Natural killer cell (primary cell): Measurements from ENCODE around the gene MYL5. TPM values are rescaled to one million over a fixed set of nuclear protein-coding genes. Genes with fewer than 3 reads are reported as not detected.
"Not testable (repeated sequence)": the region's sequence is repeated elsewhere in the genome, so short reads cannot be mapped to it uniquely, and the experiment has no call there.

Experiments
- ATAC-seq, 3 donors: fragments of 150-1000 bp in 2 of 3; fragments of 200-7000 bp in 1 of 3; cut with Tn5 transposase; 1 replicate in 1 of 3; 2 replicates in 2 of 3; pipeline ENCODE4 v1.10.0; 2021; ENCODE audit warnings: mild to moderate bottlenecking in 2 of 3, moderate library complexity in 2 of 3
- DNase-seq, 2 donors: peaks; one replicate each; pipeline versions ENCODE4 v3.0.0 to v3.0.0-alpha.2; 2013 to 2021; ENCODE audit warnings: mixed read lengths in 1 of 2
- H3K27ac ChIP-seq: one replicate; pipeline ENCODE4 v1.5.1; 2013; ENCODE audit warnings: mild to moderate bottlenecking, low read length
- H3K27me3 ChIP-seq: one replicate; pipeline ENCODE4 v1.6.1; 2013; ENCODE audit warnings: low read length; ENCODE audit not compliant: control insufficient read depth, insufficient read depth
- H3K36me3 ChIP-seq: one replicate; pipeline ENCODE4 v1.6.1; 2013; ENCODE audit warnings: low read length; ENCODE audit not compliant: control insufficient read depth, insufficient read depth
- H3K4me1 ChIP-seq: one replicate; pipeline ENCODE4 v1.6.1; 2013; ENCODE audit warnings: low read length; ENCODE audit not compliant: control insufficient read depth, insufficient read depth
- H3K4me3 ChIP-seq: one replicate; pipeline ENCODE4 v1.5.1; 2013; ENCODE audit warnings: low read length
- H3K9me3 ChIP-seq: one replicate; pipeline ENCODE4 v1.6.1; 2013; ENCODE audit warnings: low read length; ENCODE audit not compliant: control insufficient read depth, insufficient read depth
- H3K27ac Mint-ChIP-seq, 2 donors: one replicate each; pipeline ENCODE4 v1.8.0; 2022; ENCODE audit warnings: mild to moderate bottlenecking in 2 of 2, mixed read lengths in 2 of 2, moderate library complexity in 1 of 2
- H3K27me3 Mint-ChIP-seq, 2 donors: one replicate each; pipeline ENCODE4 v1.8.0; 2022; ENCODE audit warnings: low read depth in 2 of 2, mixed read lengths in 2 of 2
- H3K36me3 Mint-ChIP-seq: one replicate; pipeline ENCODE4 v1.8.0; 2022; ENCODE audit warnings: mixed read lengths
- H3K4me1 Mint-ChIP-seq, 2 donors: one replicate each; pipeline ENCODE4 v1.8.0; 2022; ENCODE audit warnings: mixed read lengths in 2 of 2
- H3K4me3 Mint-ChIP-seq: one replicate; pipeline ENCODE4 v1.8.0; 2022; ENCODE audit warnings: mild to moderate bottlenecking, moderate library complexity, mixed read lengths
- H3K9me3 Mint-ChIP-seq, 2 donors: one replicate each; pipeline ENCODE4 v1.8.0; 2022; ENCODE audit warnings: mixed read lengths in 2 of 2
- CTCF ChIP-seq: fragments of 200-600 bp; IDR thresholded peaks from one replicate; pipeline ENCODE4 v1.8.0; 2022; ENCODE audit warnings: antibody characterized with exemption
- WGBS: methylation state at CpG from one replicate; pipeline ENCODE4 v1.1.7; 2013; ENCODE audit warnings: missing lambda C conversion rate; ENCODE audit not compliant: insufficient coverage; 5-methylcytosine and 5-hydroxymethylcytosine counted together
- intact Hi-C: fragments of 100-400 bp; cut with micrococcal nuclease; formaldehyde crosslinking; loops from one replicate; pipeline ENCODE4 v1.14.2; 2022
- total RNA-seq, 4 donors: library from RNA; stranded (reverse); fragments of 120-200 nt in 1 of 4; gene quantifications; one replicate each; pipeline versions ENCODE4 v1.2.3 to v1.2.4, GENCODE V29; 2013 to 2022

Gene MYL5
- total RNA-seq, 3 donors from 2014 or later (not counting 1 experiment from before 2014, with no cell fraction given), result 23.4 to 39.5 (median 30.1) TPM

- peak within 1 kb of the TSS; percentile 70 for H3K27ac ChIP-seq
- H3K4me1 ChIP-seq, result peaks cover 32% of the 10 kb centered on the region
- Mint-ChIP-seq H3K9me3 (no peaks in the 10 kb centered on the region), H3K4me3 (peak within 1 kb of the TSS; percentile 87), H3K27ac (peak within 1 kb of the TSS; percentile 68 to 91), H3K27me3 (no peaks in the 10 kb centered on the region), H3K36me3 (no peaks in the 10 kb centered on the region), H3K4me1 (peaks cover 13 to 37% of the 10 kb centered on the region in 2 donors)
- 3% methylated on average over 82 of the region's 82 CpGs for WGBS
- ATAC-seq (peak; percentile 95 to 99 (median 97)), DNase-seq (peak; percentile 91 to 96)
- no peaks in the 10 kb centered on the region for H3K27me3 ChIP-seq
- no peaks in the 10 kb centered on the region for H3K9me3 ChIP-seq
- TF ChIP-seq CTCF, result no peak
- H3K4me3 ChIP-seq, result peak within 1 kb of the TSS; percentile 56
- H3K36me3 ChIP-seq, result no peaks in the 10 kb centered on the region
- intact Hi-C loops, result loop anchor here (2.0 to 5.0 kb wide), 2 partner anchors 25 to 77 kb away; no protein-coding TSS in a partner anchor
These were observed 31.1 kb downstream of the MYL5 start, which contains the start of gene PCGF3 for GRCh38 chr4:705278-706082. Gene PCGF3 (plus strand): TSS chr4:705832. CDS start chr4:733681, 27,849 bp downstream.

- intact Hi-C loops, result loop anchor here (5.0 kb wide), 1 partner anchor 76 kb away; no protein-coding TSS in a partner anchor
- H3K4me1 ChIP-seq, result peaks cover 32% of the 10 kb centered on the region
- not testable (repeated sequence) for ATAC-seq
These were observed 31.8 kb downstream of the MYL5 start for GRCh38 chr4:706083-706633.

DNA sequence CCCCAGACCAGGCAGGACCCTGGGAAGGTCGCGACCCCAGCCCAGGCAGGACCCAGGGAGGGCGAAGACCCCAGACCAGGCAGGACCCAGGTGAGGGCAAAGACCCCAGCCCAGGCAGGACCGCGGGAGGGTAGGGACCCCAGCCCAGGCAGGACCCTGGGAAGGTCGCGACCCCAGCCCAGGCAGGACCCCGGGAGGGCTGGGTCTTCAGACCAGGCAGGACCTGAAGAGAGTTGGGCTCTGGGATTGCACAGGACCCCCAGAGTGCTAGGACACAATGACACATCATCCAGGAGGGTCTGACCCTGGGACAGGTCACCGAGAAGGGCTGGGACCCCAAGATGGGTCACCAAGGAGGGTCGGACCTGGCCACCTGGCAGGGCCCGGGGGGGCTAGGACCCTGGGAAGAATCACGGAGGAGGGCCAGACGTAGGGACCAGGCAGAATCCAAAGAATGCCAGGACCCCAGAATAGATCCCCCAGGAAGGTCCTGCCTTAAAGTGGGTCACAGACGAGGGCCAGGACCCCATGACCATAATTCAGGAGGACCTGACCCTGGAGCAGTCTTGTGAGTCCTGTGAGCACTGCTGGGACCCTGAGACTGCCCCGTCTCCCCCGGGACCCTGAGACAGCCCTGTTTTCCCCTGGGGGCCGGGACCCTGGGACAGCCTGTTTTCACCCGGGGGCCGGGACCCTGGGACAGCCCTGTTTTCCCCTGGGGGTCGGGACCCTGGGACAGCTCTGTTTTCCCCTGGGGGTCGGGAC lies 32.7 kb downstream of the MYL5 start:
- H3K36me3 Mint-ChIP-seq, result no peaks in the 10 kb centered on the region
- Histone ChIP-seq H3K4me3 (no peak overlapping the region), H3K4me1 (peaks cover 32% of the 10 kb centered on the region), H3K36me3 (no peaks in the 10 kb centered on the region), H3K27ac (no peak overlapping the region), H3K9me3 (no peaks in the 10 kb centered on the region), H3K27me3 (no peaks in the 10 kb centered on the region)
- intact Hi-C loops, result loop anchor here (5.0 kb wide), 1 partner anchor 75 kb away; no protein-coding TSS in a partner anchor
- DNase-seq (no peak), ATAC-seq (no peak)
- TF ChIP-seq CTCF, result no peak
- H3K27me3 Mint-ChIP-seq, result no peaks in the 10 kb centered on the region
- H3K27ac Mint-ChIP-seq, result peak overlapping the region in 1 of 2 donors; percentile 63
- no peaks in the 10 kb centered on the region for H3K9me3 Mint-ChIP-seq
- peaks cover 13 to 38% of the 10 kb centered on the region in 2 donors for H3K4me1 Mint-ChIP-seq
- H3K4me3 Mint-ChIP-seq, result peak overlapping the region; percentile 31
- 89% methylated on average over 21 of the region's 21 CpGs for WGBS

More at GRCh38 chr4:706083-706633, 31.8 kb downstream of the MYL5 start:
- H3K9me3 ChIP-seq, DNase-seq, H3K36me3 Mint-ChIP-seq, H3K27me3 Mint-ChIP-seq, H3K27me3 ChIP-seq, H3K4me3 Mint-ChIP-seq, H3K36me3 ChIP-seq, H3K9me3 Mint-ChIP-seq: not testable (repeated sequence)
- H3K4me1 Mint-ChIP-seq, result peaks cover 13 to 38% of the 10 kb centered on the region in 2 donors
- Histone ChIP-seq H3K27ac (peak overlapping the region; percentile 70), H3K4me3 (peak overlapping the region; percentile 56)
- 6% methylated on average over 21 of the region's 21 CpGs for WGBS
- H3K27ac Mint-ChIP-seq, result peak overlapping the region in 1 of 2 donors; percentile 91
